Stimulated activated CD8-positive, alpha-beta memory T cell treated with anti-CD3 and anti-CD28 coated beads, Interleukin-4, amount 100 ng/mL, for 24 hours (primary cell): ENCODE data around the gene STS.

ENCODE experiments used
- DNase-seq: peaks from one replicate; pipeline ENCODE4 v3.0.0-alpha.2; 2020; ENCODE audit warnings: low read depth

STS gene

GRCh38 chrX:7147413-7147977, at the start of gene STS:
TSS of gene STS (plus strand) at chrX:7147712. CDS start at chrX:7253200, 105,488 bp downstream.
- peak; percentile 33 for DNase-seq

- no peak for DNase-seq
These were observed 47.5 kb upstream of the STS start for GRCh38 chrX:7100022-7100421.

- no peak for DNase-seq
These were observed 45.4 kb upstream of the STS start for GRCh38 chrX:7102119-7102518.

- DNase-seq = no peak
These were observed 40.9 kb upstream of the STS start for GRCh38 chrX:7106649-7107048.

- no peak for DNase-seq
These were observed 39.5 kb upstream of the STS start for GRCh38 chrX:7108030-7108429.

GRCh38 chrX:7109049-7109531, 38.4 kb upstream of the STS start:
- no peak for DNase-seq

- no peak for DNase-seq
These were observed 37.4 kb upstream of the STS start for GRCh38 chrX:7109838-7110793.

- no peak for DNase-seq
These were observed 36.7 kb upstream of the STS start for GRCh38 chrX:7110821-7111276.

GRCh38 chrX:7111518-7111917, 36.0 kb upstream of the STS start:
- no peak for DNase-seq

GRCh38 chrX:7112071-7112470, 35.4 kb upstream of the STS start:
- no peak for DNase-seq

- DNase-seq = no peak
These were observed 32.0 kb upstream of the STS start for GRCh38 chrX:7115557-7115956.

GRCh38 chrX:7116081-7116480, 31.4 kb upstream of the STS start:
- no peak for DNase-seq

GRCh38 chrX:7117587-7117986, 29.9 kb upstream of the STS start:
- no peak for DNase-seq

GRCh38 chrX:7119950-7120877, 27.3 kb upstream of the STS start:
- DNase-seq = no peak

GRCh38 chrX:7120878-7121219, 26.7 kb upstream of the STS start:
- DNase-seq = no peak

- DNase-seq = no peak
These were observed 20.5 kb upstream of the STS start for GRCh38 chrX:7127056-7127455.

- DNase-seq = no peak
These were observed 15.9 kb upstream of the STS start for GRCh38 chrX:7131621-7132020.

- DNase-seq = peak; percentile 15
These were observed 15.0 kb upstream of the STS start for GRCh38 chrX:7132335-7133049.

GRCh38 chrX:7133050-7133440, 14.5 kb upstream of the STS start:
- no peak for DNase-seq

GRCh38 chrX:7134981-7135380, 12.5 kb upstream of the STS start:
- DNase-seq = no peak

GRCh38 chrX:7139202-7140081, 8.1 kb upstream of the STS start:
- DNase-seq = no peak
